HUES64 (cell line): ENCODE data around the gene CDH10.

Experiments
- H3K27ac ChIP-seq: 2 replicates; pipeline ENCODE4 v1.7.0; 2013; ENCODE audit warnings: low read depth, low read length, inconsistent platforms
- H3K27me3 ChIP-seq: 2 replicates; pipeline ENCODE4 v1.6.1; 2013; ENCODE audit warnings: mild to moderate bottlenecking, low read length; ENCODE audit not compliant: insufficient read depth
- H3K36me3 ChIP-seq: 2 replicates; pipeline ENCODE4 v1.6.1; 2013; ENCODE audit warnings: mild to moderate bottlenecking, low read length; ENCODE audit not compliant: insufficient read depth
- H3K4me1 ChIP-seq: 2 replicates; pipeline ENCODE4 v1.6.1; 2013; ENCODE audit warnings: mild to moderate bottlenecking, low read length, moderate library complexity; ENCODE audit not compliant: insufficient read depth
- H3K4me3 ChIP-seq: 2 replicates; pipeline ENCODE4 v1.5.1; 2013; ENCODE audit warnings: mild to moderate bottlenecking, low read length, moderate library complexity
- H3K9ac ChIP-seq: 2 replicates; pipeline ENCODE4 v1.6.1; 2013; ENCODE audit warnings: mild to moderate bottlenecking, low read depth, low read length
- H3K9me3 ChIP-seq: 2 replicates; pipeline ENCODE4 v1.6.1; 2013; ENCODE audit warnings: low read depth, low read length; ENCODE audit not compliant: insufficient read depth
- WGBS: fragments of 150-250, 120-280 bp; methylation state at CpG from one replicate; pipeline ENCODE4 v1.1.7; 2013; ENCODE audit warnings: missing lambda C conversion rate; 5-methylcytosine and 5-hydroxymethylcytosine counted together

Gene CDH10

GRCh38 chr5:24487368-24488229, 157.2 kb downstream of the CDH10 start:
- H3K36me3 ChIP-seq, result no peaks in the 10 kb centered on the region
- no peak overlapping the region for H3K4me3 ChIP-seq
- no peaks in the 10 kb centered on the region for H3K9me3 ChIP-seq
- no peaks in the 10 kb centered on the region for H3K27me3 ChIP-seq
- H3K9ac ChIP-seq, result no peak overlapping the region
- no peak overlapping the region for H3K27ac ChIP-seq
- H3K4me1 ChIP-seq, result no peaks in the 10 kb centered on the region
- 95% methylated on average over 18 of the region's 19 CpGs for WGBS

- no peak overlapping the region for H3K4me3 ChIP-seq
- no peak overlapping the region for H3K9ac ChIP-seq
- H3K4me1 ChIP-seq, result peaks cover 9% of the 10 kb centered on the region; the same call in 1 of the 2 replicates
- no peaks in the 10 kb centered on the region for H3K27me3 ChIP-seq
- H3K27ac ChIP-seq, result no peak overlapping the region
- H3K9me3 ChIP-seq, result peaks cover 5% of the 10 kb centered on the region; the same call in 1 of the 2 replicates
- H3K36me3 ChIP-seq, result no peaks in the 10 kb centered on the region
Measured at GRCh38 chr5:24480952-24481351, 163.8 kb downstream of the CDH10 start.

- Histone ChIP-seq H3K27me3 (no peaks in the 10 kb centered on the region), H3K4me3 (no peak overlapping the region), H3K27ac (no peak overlapping the region), H3K36me3 (no peaks in the 10 kb centered on the region), H3K4me1 (peaks cover 9% of the 10 kb centered on the region; the same call in 1 of the 2 replicates), H3K9ac (no peak overlapping the region), H3K9me3 (peaks cover 16% of the 10 kb centered on the region)
- WGBS, result 95% methylated on average over 5 of the region's 5 CpGs
Measured at GRCh38 chr5:24477958-24478357, 166.8 kb downstream of the CDH10 start.

- Histone ChIP-seq H3K4me3 (no peak overlapping the region), H3K4me1 (0 out of 2 replicates have a peak, but pooled peaks cover 3% of the 10 kb centered on the region), H3K9ac (no peak overlapping the region), H3K27me3 (no peaks in the 10 kb centered on the region), H3K9me3 (peaks cover 16% of the 10 kb centered on the region), H3K36me3 (no peaks in the 10 kb centered on the region), H3K27ac (no peak overlapping the region)
- 100% methylated on average over 1 of the region's 1 CpG for WGBS
Measured at GRCh38 chr5:24475101-24475500, 169.7 kb downstream of the CDH10 start.

- no peaks in the 10 kb centered on the region for H3K36me3 ChIP-seq
- 90% methylated on average over 3 of the region's 3 CpGs for WGBS
- no peak overlapping the region for H3K4me3 ChIP-seq
- no peak overlapping the region for H3K9ac ChIP-seq
- no peak overlapping the region for H3K27ac ChIP-seq
- H3K27me3 ChIP-seq, result no peaks in the 10 kb centered on the region
- H3K4me1 ChIP-seq, result 0 out of 2 replicates have a peak, but pooled peaks cover 3% of the 10 kb centered on the region
- H3K9me3 ChIP-seq, result peaks cover 16% of the 10 kb centered on the region
Measured at GRCh38 chr5:24474685-24475084, 170.1 kb downstream of the CDH10 start.

- Histone ChIP-seq H3K4me1 (0 out of 2 replicates have a peak, but pooled peaks cover under 1% of the 10 kb centered on the region), H3K27me3 (no peaks in the 10 kb centered on the region), H3K27ac (no peak overlapping the region), H3K36me3 (no peaks in the 10 kb centered on the region), H3K9ac (no peak overlapping the region), H3K9me3 (peaks cover 16% of the 10 kb centered on the region), H3K4me3 (no peak overlapping the region)
Measured at GRCh38 chr5:24472518-24472917, 172.3 kb downstream of the CDH10 start.

GRCh38 chr5:24444414-24444813, 200.4 kb downstream of the CDH10 start:
- no peaks in the 10 kb centered on the region for H3K36me3 ChIP-seq
- 91% methylated on average over 2 of the region's 2 CpGs for WGBS

GRCh38 chr5:24439465-24439864, 205.3 kb downstream of the CDH10 start:
- Histone ChIP-seq H3K36me3 (no peaks in the 10 kb centered on the region), H3K4me3 (no peak overlapping the region), H3K27ac (no peak overlapping the region), H3K9ac (no peak overlapping the region), H3K4me1 (no peaks in the 10 kb centered on the region), H3K27me3 (no peaks in the 10 kb centered on the region), H3K9me3 (no peaks in the 10 kb centered on the region)
- WGBS, result 78% methylated on average over 2 of the region's 2 CpGs

More at GRCh38 chr5:24444414-24444813, 200.4 kb downstream of the CDH10 start:
- no peaks in the 10 kb centered on the region for H3K4me1 ChIP-seq
- no peak overlapping the region for H3K4me3 ChIP-seq
- no peak overlapping the region for H3K9ac ChIP-seq
- no peak overlapping the region for H3K27ac ChIP-seq
- no peaks in the 10 kb centered on the region for H3K27me3 ChIP-seq
- no peaks in the 10 kb centered on the region for H3K9me3 ChIP-seq
